ENCODE results near the gene B3GNT2.

DNA sequence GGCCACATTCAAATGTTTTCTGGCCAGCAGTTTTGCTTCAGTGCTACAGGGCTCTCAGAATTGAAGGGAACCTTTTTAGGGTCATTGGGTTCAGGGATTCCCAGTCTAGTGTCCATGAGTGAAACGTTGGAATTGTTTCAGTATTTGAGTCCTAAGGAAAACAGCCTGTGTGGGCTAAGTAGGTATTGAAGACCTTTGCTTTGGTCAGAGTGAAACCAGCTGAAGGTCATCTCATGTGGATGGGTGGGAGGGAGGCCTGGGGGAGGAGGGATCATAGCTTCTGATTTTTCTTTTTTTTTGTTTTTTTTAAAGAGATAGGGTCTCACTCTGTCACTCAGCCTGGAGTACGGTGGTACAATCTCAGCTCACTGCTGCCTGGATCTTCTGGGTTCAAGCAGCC, 20.2 kb downstream of the B3GNT2 start:
- TF ChIP-seq POLR2AphosphoS5 (IDR thresholded peaks at IDR 0.05; ENCODE audit: low read depth, low read length) (no peak), GATA2 (CRISPR knock-in tag; IDR thresholded peaks at IDR 0.05) (no peak), NFIC (IDR thresholded peaks at IDR 0.05; ENCODE audit: borderline replicate concordance) (no peak), CHD2 (IDR thresholded peaks at IDR 0.05; ENCODE audit: low read length, partially characterized antibody) (no peak), MXI1 (IDR thresholded peaks at IDR 0.05; ENCODE audit: low read depth, low read length) (no peak)
- TF ChIP-seq, protein P1, sequence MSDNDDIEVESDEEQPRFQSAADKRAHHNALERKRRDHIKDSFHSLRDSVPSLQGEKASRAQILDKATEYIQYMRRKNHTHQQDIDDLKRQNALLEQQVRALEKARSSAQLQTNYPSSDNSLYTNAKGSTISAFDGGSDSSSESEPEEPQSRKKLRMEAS (IDR thresholded peaks at IDR 0.05; ENCODE audit: low read depth), result no peak
- TF ChIP-seq, protein P2, sequence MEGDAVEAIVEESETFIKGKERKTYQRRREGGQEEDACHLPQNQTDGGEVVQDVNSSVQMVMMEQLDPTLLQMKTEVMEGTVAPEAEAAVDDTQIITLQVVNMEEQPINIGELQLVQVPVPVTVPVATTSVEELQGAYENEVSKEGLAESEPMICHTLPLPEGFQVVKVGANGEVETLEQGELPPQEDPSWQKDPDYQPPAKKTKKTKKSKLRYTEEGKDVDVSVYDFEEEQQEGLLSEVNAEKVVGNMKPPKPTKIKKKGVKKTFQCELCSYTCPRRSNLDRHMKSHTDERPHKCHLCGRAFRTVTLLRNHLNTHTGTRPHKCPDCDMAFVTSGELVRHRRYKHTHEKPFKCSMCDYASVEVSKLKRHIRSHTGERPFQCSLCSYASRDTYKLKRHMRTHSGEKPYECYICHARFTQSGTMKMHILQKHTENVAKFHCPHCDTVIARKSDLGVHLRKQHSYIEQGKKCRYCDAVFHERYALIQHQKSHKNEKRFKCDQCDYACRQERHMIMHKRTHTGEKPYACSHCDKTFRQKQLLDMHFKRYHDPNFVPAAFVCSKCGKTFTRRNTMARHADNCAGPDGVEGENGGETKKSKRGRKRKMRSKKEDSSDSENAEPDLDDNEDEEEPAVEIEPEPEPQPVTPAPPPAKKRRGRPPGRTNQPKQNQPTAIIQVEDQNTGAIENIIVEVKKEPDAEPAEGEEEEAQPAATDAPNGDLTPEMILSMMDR (IDR thresholded peaks at IDR 0.05), result no peak
